ENCODE results near the gene PCP4L1.

Gene PCP4L1

DNA sequence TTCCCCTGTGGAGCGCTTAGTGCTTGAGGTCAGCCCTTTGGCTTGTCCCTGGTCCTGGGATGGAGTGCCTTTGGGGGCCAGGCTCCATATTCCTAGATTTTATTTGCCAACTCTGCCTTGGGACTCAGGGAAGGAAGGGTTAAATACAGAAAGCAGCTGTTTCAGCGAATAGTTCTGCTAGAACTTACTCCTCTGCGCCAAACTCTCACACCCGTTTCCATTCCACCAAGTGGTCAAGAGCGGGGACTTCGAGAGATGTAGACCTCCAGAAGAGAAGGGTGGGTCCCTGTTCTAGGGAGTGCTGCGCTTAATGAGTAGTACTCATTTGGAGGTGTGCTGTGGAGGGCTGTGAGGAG is 33.4 kb upstream of the PCP4L1 start:
- DNase-seq (ENCODE audit: low read depth) = no peak
- TF ChIP-seq, protein P1, sequence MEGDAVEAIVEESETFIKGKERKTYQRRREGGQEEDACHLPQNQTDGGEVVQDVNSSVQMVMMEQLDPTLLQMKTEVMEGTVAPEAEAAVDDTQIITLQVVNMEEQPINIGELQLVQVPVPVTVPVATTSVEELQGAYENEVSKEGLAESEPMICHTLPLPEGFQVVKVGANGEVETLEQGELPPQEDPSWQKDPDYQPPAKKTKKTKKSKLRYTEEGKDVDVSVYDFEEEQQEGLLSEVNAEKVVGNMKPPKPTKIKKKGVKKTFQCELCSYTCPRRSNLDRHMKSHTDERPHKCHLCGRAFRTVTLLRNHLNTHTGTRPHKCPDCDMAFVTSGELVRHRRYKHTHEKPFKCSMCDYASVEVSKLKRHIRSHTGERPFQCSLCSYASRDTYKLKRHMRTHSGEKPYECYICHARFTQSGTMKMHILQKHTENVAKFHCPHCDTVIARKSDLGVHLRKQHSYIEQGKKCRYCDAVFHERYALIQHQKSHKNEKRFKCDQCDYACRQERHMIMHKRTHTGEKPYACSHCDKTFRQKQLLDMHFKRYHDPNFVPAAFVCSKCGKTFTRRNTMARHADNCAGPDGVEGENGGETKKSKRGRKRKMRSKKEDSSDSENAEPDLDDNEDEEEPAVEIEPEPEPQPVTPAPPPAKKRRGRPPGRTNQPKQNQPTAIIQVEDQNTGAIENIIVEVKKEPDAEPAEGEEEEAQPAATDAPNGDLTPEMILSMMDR (conservative IDR thresholded peaks at IDR 0.05; ENCODE audit: low read depth, low read length) = no peak
- H3K4me3 ChIP-seq (ENCODE audit: low read depth, low read length) = no peak overlapping the region

DNA sequence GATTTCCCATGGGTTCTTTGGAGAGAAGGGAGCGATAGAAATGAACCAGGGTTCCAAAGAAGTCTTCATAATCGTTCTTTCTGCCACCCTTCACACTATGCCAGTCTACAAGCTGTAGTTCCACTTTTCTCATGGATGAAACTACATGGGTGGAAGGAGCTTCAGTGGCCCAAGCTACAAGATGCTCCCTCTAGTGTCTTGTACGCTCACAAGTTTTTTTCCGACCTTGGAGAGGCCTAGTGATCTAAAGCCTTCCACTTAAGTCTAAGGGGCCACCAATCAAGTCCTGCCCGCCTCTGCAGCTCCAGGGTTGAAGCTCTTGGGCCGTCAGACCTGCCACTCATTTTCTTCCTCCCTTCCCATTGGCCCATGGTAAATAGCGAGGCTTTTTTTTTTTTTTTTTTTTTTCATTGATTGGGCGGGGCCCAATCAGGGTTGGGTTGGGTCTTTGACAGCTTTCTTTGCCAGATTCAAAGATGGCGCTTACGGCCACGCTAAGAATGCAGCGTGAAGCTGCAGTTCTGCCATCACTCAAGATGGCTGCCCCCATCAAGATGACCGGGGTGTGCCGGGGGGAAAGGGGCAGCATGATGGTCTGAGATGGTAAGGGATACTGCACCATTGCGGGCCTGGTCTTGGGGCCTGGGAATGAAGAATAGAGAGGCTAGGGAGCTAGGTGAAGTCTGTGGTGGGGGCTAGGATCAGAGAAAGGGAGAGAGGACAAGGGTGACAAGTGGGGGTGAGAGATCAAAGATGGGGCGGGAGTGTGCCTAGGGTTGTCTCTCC is 32.8 kb upstream of the PCP4L1 start, which contains the start of gene TOMM40L:
TOMM40L (plus strand) TSS at position 527 of the 786 bp plus-strand sequence. CDS start 430 bp downstream, outside the sequence.
- peak within 1 kb of the TSS; percentile 94 for H3K4me3 ChIP-seq (ENCODE audit: low read depth, low read length)
- TF ChIP-seq, protein P1 (conservative IDR thresholded peaks at IDR 0.05; ENCODE audit: low read depth, low read length) = peak; percentile 82
- DNase-seq (ENCODE audit: low read depth) = peak; percentile 100

DNA sequence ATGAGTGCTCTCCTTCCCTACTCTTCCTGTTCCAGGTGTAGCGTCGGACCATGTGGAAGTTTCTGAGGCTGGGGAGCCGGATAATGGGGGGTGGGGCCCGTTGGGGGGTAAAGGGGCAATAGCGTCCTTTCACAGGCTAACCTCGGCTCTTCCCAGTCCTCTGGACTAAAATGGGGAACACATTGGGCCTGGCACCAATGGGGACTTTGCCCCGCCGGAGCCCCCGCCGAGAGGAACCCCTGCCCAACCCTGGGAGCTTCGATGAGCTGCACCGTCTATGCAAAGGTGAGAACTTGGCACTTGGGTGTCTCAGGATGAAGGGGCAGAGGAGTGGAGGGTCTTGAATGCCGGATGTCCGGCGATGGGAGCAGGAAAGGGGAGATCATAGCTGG is 32.2 kb upstream of the PCP4L1 start:
- H3K4me3 ChIP-seq (ENCODE audit: low read depth, low read length) = peak overlapping the region; percentile 94
- TF ChIP-seq, protein P1 (conservative IDR thresholded peaks at IDR 0.05; ENCODE audit: low read depth, low read length) = no peak
- no peak for DNase-seq (ENCODE audit: low read depth)

DNA sequence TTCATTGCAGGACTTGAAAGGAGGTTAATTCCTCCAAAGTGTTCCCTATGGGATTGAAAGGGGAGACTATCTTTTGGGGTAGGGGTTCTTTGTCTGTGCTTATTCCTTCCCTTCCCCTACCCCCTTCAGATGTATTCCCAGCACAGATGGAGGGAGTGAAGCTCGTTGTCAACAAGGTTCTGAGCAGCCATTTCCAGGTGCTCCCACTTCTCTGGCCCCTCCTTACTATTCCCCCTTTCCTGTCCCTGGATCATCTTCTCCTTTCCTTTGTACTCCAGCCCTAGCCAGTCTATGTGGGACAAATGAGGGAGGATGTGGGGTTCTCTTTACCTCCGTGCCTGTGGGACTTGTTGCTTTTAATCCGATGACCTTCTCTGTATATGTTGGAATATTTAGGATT is 31.8 kb upstream of the PCP4L1 start:
- no peak for DNase-seq (ENCODE audit: low read depth)
- TF ChIP-seq, protein P1 (conservative IDR thresholded peaks at IDR 0.05; ENCODE audit: low read depth, low read length) = no peak
- H3K4me3 ChIP-seq (ENCODE audit: low read depth, low read length) = peak overlapping the region; percentile 94

DNA sequence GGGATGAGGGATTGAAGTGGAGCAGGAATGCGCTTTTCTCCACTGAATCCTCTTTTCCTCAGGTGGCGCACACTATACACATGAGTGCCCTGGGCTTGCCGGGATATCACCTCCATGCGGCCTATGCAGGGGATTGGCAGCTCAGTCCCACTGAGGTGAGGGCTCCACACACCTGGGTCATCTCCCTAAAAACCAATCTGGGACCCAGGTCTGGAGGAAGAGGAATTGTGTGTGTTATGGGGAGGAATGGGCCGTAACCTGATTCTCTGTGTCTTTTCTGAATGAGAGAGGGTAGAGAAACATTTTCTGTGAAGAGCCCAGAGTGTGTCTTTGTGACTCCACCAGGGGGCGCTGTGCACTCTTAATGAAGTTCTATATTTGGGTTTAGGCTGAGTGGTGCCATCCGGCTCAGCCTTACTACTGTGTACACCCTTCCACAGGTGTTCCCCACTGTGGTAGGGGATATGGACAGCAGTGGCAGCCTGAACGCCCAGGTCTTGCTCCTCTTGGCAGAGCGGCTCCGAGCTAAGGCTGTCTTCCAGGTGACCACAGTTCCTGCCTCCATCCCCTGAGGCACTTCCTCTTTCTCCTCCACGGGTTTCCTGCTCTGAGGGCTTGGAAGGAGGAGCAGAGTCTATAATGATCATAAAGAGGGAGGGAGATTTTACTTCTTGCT is 31.2 kb upstream of the PCP4L1 start:
- H3K4me3 ChIP-seq (ENCODE audit: low read depth, low read length) = peak overlapping the region; percentile 51
- TF ChIP-seq, protein P1 (conservative IDR thresholded peaks at IDR 0.05; ENCODE audit: low read depth, low read length) = peak; percentile 84

DNA sequence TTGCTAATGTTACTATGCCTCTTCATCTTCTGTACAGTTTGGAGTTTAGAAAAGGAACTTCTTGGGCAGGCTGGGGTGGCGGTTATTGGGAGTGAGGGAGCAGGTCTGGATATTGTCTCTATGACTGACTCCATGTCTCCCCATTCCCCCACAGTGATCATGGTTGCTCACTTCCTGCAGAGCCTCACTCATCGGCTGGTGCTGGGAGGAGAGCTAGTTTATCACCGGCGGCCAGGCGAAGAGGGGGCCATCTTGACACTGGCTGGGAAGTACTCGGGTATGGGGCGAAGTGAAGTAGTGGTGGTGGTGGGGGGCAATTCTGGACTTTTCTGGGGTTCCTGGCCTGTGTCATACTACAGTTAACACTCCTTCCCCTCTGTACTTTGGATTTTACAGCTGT is 30.5 kb upstream of the PCP4L1 start:
- no peak overlapping the region for H3K4me3 ChIP-seq (ENCODE audit: low read depth, low read length)
- no peak for DNase-seq (ENCODE audit: low read depth)
- TF ChIP-seq, protein P1 (conservative IDR thresholded peaks at IDR 0.05; ENCODE audit: low read depth, low read length) = no peak

More for the DNA sequence above, 31.2 kb upstream of the PCP4L1 start:
- peak; percentile 86 for DNase-seq (ENCODE audit: low read depth)
